ENCODE results near the gene FHIP1A. TPM values are rescaled to one million over a fixed set of nuclear protein-coding genes. Genes with fewer than 3 reads are reported as not detected.
A peak's percentile ranks its signal among the peaks of the same experiment; 100 is the strongest.

Gene FHIP1A
- total RNA-seq, 3 donors from 2014 or later: 21.6 to 53.1 (median 29.1) TPM

- no peaks in the 10 kb centered on the region for H3K36me3 ChIP-seq (ENCODE audit: low read depth)
- no peak for DNase-seq
- no peak overlapping the region for H3K4me3 ChIP-seq
- intact Hi-C loops (cut with DNase I, micrococcal nuclease): no loop called here
- no peaks in the 10 kb centered on the region for H3K9me3 ChIP-seq
- no peak for TF ChIP-seq CTCF (IDR thresholded peaks at IDR 0.05)
- H3K4me1 ChIP-seq (ENCODE audit: low read depth): no peaks in the 10 kb centered on the region
- no peak for ATAC-seq
These were observed 34.8 kb downstream of the FHIP1A start for GRCh38 chr4:151443752-151444151.

GRCh38 chr4:151446208-151446607 is 37.2 kb downstream of the FHIP1A start:
- intact Hi-C loops (cut with DNase I, micrococcal nuclease): no loop called here
- Histone ChIP-seq H3K4me1 (ENCODE audit: low read depth) (no peaks in the 10 kb centered on the region), H3K36me3 (ENCODE audit: low read depth) (no peaks in the 10 kb centered on the region), H3K4me3 (no peak overlapping the region), H3K9me3 (no peaks in the 10 kb centered on the region)
- no peak for DNase-seq
- no peak for ATAC-seq
- TF ChIP-seq CTCF (IDR thresholded peaks at IDR 0.05): no peak

GRCh38 chr4:151454513-151454912 is 45.5 kb downstream of the FHIP1A start:
- H3K9me3 ChIP-seq: no peaks in the 10 kb centered on the region
- intact Hi-C loops (cut with DNase I, micrococcal nuclease): no loop called here
- no peaks in the 10 kb centered on the region for H3K36me3 ChIP-seq (ENCODE audit: low read depth)
- H3K4me1 ChIP-seq (ENCODE audit: low read depth): peaks cover 9% of the 10 kb centered on the region
- TF ChIP-seq CTCF (IDR thresholded peaks at IDR 0.05): no peak
- DNase-seq (no peak), ATAC-seq (no peak)
- no peak overlapping the region for H3K4me3 ChIP-seq

GRCh38 chr4:151455212-151455611 is 46.2 kb downstream of the FHIP1A start:
- Histone ChIP-seq H3K4me3 (no peak overlapping the region), H3K9me3 (no peaks in the 10 kb centered on the region), H3K36me3 (ENCODE audit: low read depth) (no peaks in the 10 kb centered on the region), H3K4me1 (ENCODE audit: low read depth) (peaks cover 12% of the 10 kb centered on the region)
- intact Hi-C loops (cut with DNase I, micrococcal nuclease): no loop called here
- ATAC-seq (peak; percentile 88), DNase-seq (peak in 1 of 3 donors; percentile 19)
- TF ChIP-seq CTCF (IDR thresholded peaks at IDR 0.05): no peak

- DNase-seq (no peak), ATAC-seq (peak; percentile 29)
- intact Hi-C loops (cut with DNase I, micrococcal nuclease): no loop called here
- Histone ChIP-seq H3K4me3 (no peak overlapping the region), H3K36me3 (ENCODE audit: low read depth) (no peaks in the 10 kb centered on the region), H3K4me1 (ENCODE audit: low read depth) (peaks cover 12% of the 10 kb centered on the region), H3K9me3 (no peaks in the 10 kb centered on the region)
- no peak for TF ChIP-seq CTCF (IDR thresholded peaks at IDR 0.05)
These were observed 49.2 kb downstream of the FHIP1A start for GRCh38 chr4:151458148-151458547.

Other genes starting within 250 kb of the FHIP1A start
- not detected for gene PRSS48, start 132.0 kb upstream of the FHIP1A start, total RNA-seq
- 100 to 1,000 TPM in 2 of 3 donors, 10 to 100 TPM in 1; 97.5 to 140 (median 102) TPM for gene SH3D19, start 83.6 kb upstream of the FHIP1A start, total RNA-seq

Measured in mucosa of descending colon (tissue), 3 donors.